SK-N-SH (cell line): Measurements from ENCODE around the gene STAM2. TPM values are rescaled to one million over a fixed set of nuclear protein-coding genes. Genes with fewer than 3 reads are reported as not detected.

ENCODE experiments used
- CTCF ChIA-PET: fragments of 300-600, 350-600 bp; formaldehyde crosslinking; extraction: SDS; loops from one replicate; lab custom pipeline; 2021; lab: Yijun Ruan, JAX
- POLR2A ChIA-PET: fragments of 350-600 bp; sonication (Branson Sonifier 250); formaldehyde crosslinking; extraction: SDS; loops from one replicate; lab custom pipeline; 2020; ENCODE audit warnings: antibody characterized with exemption, inconsistent platforms; lab: Yijun Ruan, JAX
- DNase-seq: peaks from one replicate; pipeline ENCODE4 v3.0.0; 2012
- H2AFZ ChIP-seq: fragments of 200-600 bp; sonication (generic); 2 replicates; pipeline ENCODE4 v1.8.1; 2016; ENCODE audit warnings: antibody characterized with exemption, mild to moderate bottlenecking, low read depth
- H3F3A ChIP-seq: fragments of 200-600 bp; sonication (generic); replicated peaks from 2 replicates; pipeline ENCODE3; 2016; ENCODE audit warnings: antibody characterized with exemption, mild to moderate bottlenecking; ENCODE audit not compliant: insufficient read depth
- H3K27ac ChIP-seq, 2 experiments: fragments of 200-500 bp in 1 of 2; fragments of 200-600 bp in 1 of 2; sonication (Bioruptor generic) in 1 of 2; sonication (generic), shearing (Covaris generic) in 1 of 2; 2 replicates each; pipeline versions ENCODE4 v1.5.1 to v1.6.1; 2014 to 2016; ENCODE audit warnings: low read depth in 2 of 2, inconsistent platforms in 1 of 2, low read length in 1 of 2, mild to moderate bottlenecking in 1 of 2, mixed read lengths in 1 of 2
- H3K27me3 ChIP-seq: fragments of 200-600 bp; sonication (generic), shearing (Covaris generic); 2 replicates; pipeline ENCODE4 v1.6.1; 2016; ENCODE audit warnings: mixed run types; ENCODE audit not compliant: insufficient read depth
- H3K36me3 ChIP-seq, 2 experiments: fragments of 200-500 bp in 1 of 2; fragments of 200-600 bp in 1 of 2; sonication (Bioruptor generic) in 1 of 2; sonication (generic) in 1 of 2; replicated peaks in 1 of 2; 2 replicates each; pipeline versions ENCODE3 to v1.5.1; 2014 to 2016; ENCODE audit warnings: low read length in 1 of 2, mild to moderate bottlenecking in 1 of 2; ENCODE audit not compliant: insufficient read depth in 2 of 2, control insufficient read depth in 1 of 2
- H3K4me1 ChIP-seq, 2 experiments: fragments of 200-500 bp in 1 of 2; fragments of 200-600 bp in 1 of 2; sonication (Bioruptor generic) in 1 of 2; sonication (generic), shearing (Covaris generic) in 1 of 2; 2 replicates each; pipeline versions ENCODE4 v1.5.1 to v1.6.1; 2014 to 2016; ENCODE audit warnings: low read depth in 1 of 2, low read length in 1 of 2, mixed run types in 1 of 2; ENCODE audit not compliant: insufficient read depth in 2 of 2, control insufficient read depth in 1 of 2
- H3K4me2 ChIP-seq: fragments of 200-600 bp; sonication (generic), shearing (Covaris generic); 2 replicates; pipeline ENCODE4 v1.6.1; 2017; ENCODE audit warnings: mixed run types
- H3K4me3 ChIP-seq, 2 experiments: fragments of 200-500 bp in 1 of 2; fragments of 200-600 bp in 1 of 2; sonication (Bioruptor generic) in 1 of 2; sonication (generic), shearing (Covaris generic) in 1 of 2; 2 replicates each; pipeline versions ENCODE4 v1.5.1 to v1.8.1; 2014 to 2016; ENCODE audit warnings: low read depth in 2 of 2, inconsistent platforms in 1 of 2, low read length in 1 of 2, mild to moderate bottlenecking in 1 of 2, mixed read lengths in 1 of 2, moderate library complexity in 1 of 2
- H3K79me2 ChIP-seq: fragments of 200-600 bp; sonication (generic); 2 replicates; pipeline ENCODE4 v1.8.1; 2017; ENCODE audit warnings: mild to moderate bottlenecking; ENCODE audit not compliant: insufficient read depth
- H3K9ac ChIP-seq: fragments of 200-600 bp; sonication (generic); 2 replicates; pipeline ENCODE4 v1.6.1; 2017; ENCODE audit warnings: mixed run types
- H3K9me2 ChIP-seq: fragments of 200-600 bp; sonication (generic); 2 replicates; pipeline ENCODE4 v1.6.1; 2017; ENCODE audit warnings: mixed run types
- H3K9me3 ChIP-seq: fragments of 200-600 bp; sonication (generic); 2 replicates; pipeline ENCODE4 v1.6.1; 2017; ENCODE audit warnings: mixed run types, mild to moderate bottlenecking, moderate library complexity
- H4K20me1 ChIP-seq: fragments of 200-600 bp; sonication (generic); 2 replicates; pipeline ENCODE4 v1.6.1; 2017; ENCODE audit warnings: mild to moderate bottlenecking, mixed run types; ENCODE audit not compliant: insufficient read depth
- ELF1 ChIP-seq: IDR thresholded peaks from 2 replicates; pipeline ENCODE4 v1.4.0; 2012
- FOSL2 ChIP-seq: IDR thresholded peaks from 2 replicates; pipeline ENCODE4 v1.4.0; 2012; ENCODE audit warnings: low read depth, mild to moderate bottlenecking, moderate library complexity, borderline replicate concordance
- FOXJ3 ChIP-seq: sonication (generic); formaldehyde crosslinking; IDR thresholded peaks from 2 replicates; pipeline ENCODE4 v1.5.1; 2020; ENCODE audit warnings: mild to moderate bottlenecking, missing genetic modification reagents
- FOXM1 ChIP-seq: IDR thresholded peaks from 2 replicates; pipeline ENCODE4 v1.4.0; 2012; ENCODE audit warnings: low read depth, mild to moderate bottlenecking
- GABPA ChIP-seq: IDR thresholded peaks from 2 replicates; pipeline ENCODE4 v1.4.0; 2012; ENCODE audit warnings: low read depth, mild to moderate bottlenecking
- JUND ChIP-seq: IDR thresholded peaks from 2 replicates; pipeline ENCODE4 v1.4.0; 2012
- MEF2A ChIP-seq: IDR thresholded peaks from 2 replicates; pipeline ENCODE4 v1.4.0; 2012; ENCODE audit warnings: low read depth, borderline replicate concordance
- MXI1 ChIP-seq: IDR thresholded peaks from 2 replicates; pipeline ENCODE4 v1.6.1; 2012; ENCODE audit warnings: mild to moderate bottlenecking, low read depth, low read length, improper control_type of control experiment
- NFIC ChIP-seq: IDR thresholded peaks from 2 replicates; pipeline ENCODE4 v1.4.0; 2012; ENCODE audit warnings: borderline replicate concordance
- NRF1 ChIP-seq: IDR thresholded peaks from 2 replicates; pipeline ENCODE4 v1.6.1; 2012; ENCODE audit warnings: low read depth, mild to moderate bottlenecking, low read length
- POLR2AphosphoS5 ChIP-seq: IDR thresholded peaks from 2 replicates; pipeline ENCODE4 v1.6.1; 2012; ENCODE audit warnings: low read depth, low read length
- RAD21 ChIP-seq: IDR thresholded peaks from 2 replicates; pipeline ENCODE4 v1.6.1; 2012; ENCODE audit warnings: mild to moderate bottlenecking, low read length
- RCOR1 ChIP-seq: fragments of 150-350 bp; IDR thresholded peaks from 2 replicates; pipeline ENCODE4 v1.6.1; 2017; ENCODE audit warnings: antibody characterized with exemption, low read length
- REST ChIP-seq: IDR thresholded peaks from 2 replicates; pipeline ENCODE4 v1.6.1; 2012; ENCODE audit warnings: mild to moderate bottlenecking, low read depth, low read length, moderate library complexity
- RXRA ChIP-seq: IDR thresholded peaks from 2 replicates; pipeline ENCODE4 v1.4.0; 2012; ENCODE audit warnings: low read depth, mild to moderate bottlenecking, borderline replicate concordance
- SIN3A ChIP-seq: IDR thresholded peaks from 2 replicates; pipeline ENCODE4 v1.6.1; 2012; ENCODE audit warnings: low read depth, mild to moderate bottlenecking, low read length, moderate library complexity, borderline replicate concordance
- SMC3 ChIP-seq: IDR thresholded peaks from 2 replicates; pipeline ENCODE4 v1.6.1; 2012; ENCODE audit warnings: low read depth, low read length, improper control_type of control experiment
- TAF1 ChIP-seq: IDR thresholded peaks from 2 replicates; pipeline ENCODE4 v1.6.1; 2012; ENCODE audit warnings: low read depth, mild to moderate bottlenecking, low read length, moderate library complexity, borderline replicate concordance
- YY1 ChIP-seq: IDR thresholded peaks from 2 replicates; pipeline ENCODE4 v1.4.0; 2012; ENCODE audit warnings: low read depth, mild to moderate bottlenecking
- WGBS: methylation state at CpG from one replicate; pipeline ENCODE4 v1.1.6; 2017; ENCODE audit warnings: low lambda C conversion rate; 5-methylcytosine and 5-hydroxymethylcytosine counted together
- polyA plus RNA-seq, 3 experiments: library from polyadenylated mRNA; depleted of rRNA; stranded (reverse); fragments of >200 nt; gene quantifications; 2 replicates each; pipeline ENCODE4 v1.2.3, GENCODE V29; 2012
- TF ChIP-seq, protein P1 (sequence below): IDR thresholded peaks from 2 replicates; pipeline ENCODE4 v1.4.0; 2012; ENCODE audit warnings: low read depth
- TF ChIP-seq, protein P2 (sequence below): fragments of 150-350 bp; IDR thresholded peaks from 2 replicates; pipeline ENCODE4 v1.6.1; 2017; ENCODE audit warnings: antibody characterized with exemption, low read length, low read depth, borderline replicate concordance
- TF ChIP-seq, protein P3 (sequence below): IDR thresholded peaks from 2 replicates; pipeline ENCODE4 v1.4.0; 2012; ENCODE audit warnings: low read depth, borderline replicate concordance

The STAM2 gene
- polyA plus RNA-seq, 1 of the 3 experiments (the other 2 are of a cell fraction): 6.9 TPM

GRCh38 chr2:152071092-152071491 is 104.5 kb downstream of the STAM2 start (continued):
- TF ChIP-seq POLR2AphosphoS5 (no peak), SIN3A (no peak)

- H3F3A ChIP-seq: no peaks in the 10 kb centered on the region
- no peak for DNase-seq
- WGBS: 76% methylated on average over 2 of the region's 2 CpGs
- H3K79me2 ChIP-seq: no peaks in the 10 kb centered on the region
- no peaks in the 10 kb centered on the region for H3K4me1 ChIP-seq
- H4K20me1 ChIP-seq: no peaks in the 10 kb centered on the region
- no peak overlapping the region for H2AFZ ChIP-seq
- TF ChIP-seq RAD21 (no peak), RCOR1 (no peak), TAF1 (no peak), SMC3 (no peak), SIN3A (no peak), FOXM1 (no peak), NRF1 (no peak), ELF1 (no peak), MEF2A (no peak), RXRA (no peak), YY1 (no peak), FOSL2 (no peak), NFIC (no peak), GABPA (no peak)
- no peaks in the 10 kb centered on the region for H3K9me3 ChIP-seq
- H3K9ac ChIP-seq: no peak overlapping the region
- ChIA-PET CTCF (interaction anchor here (0.7 kb wide), 1 partner anchor 14 kb away, joined by 3 read pairs; no protein-coding TSS in a partner anchor), POLR2A (no interaction called here)
- no peak overlapping the region for H3K27ac ChIP-seq
- H3K27me3 ChIP-seq: no peaks in the 10 kb centered on the region; the same call in 1 of the 2 replicates
- no peaks in the 10 kb centered on the region for H3K9me2 ChIP-seq
- no peaks in the 10 kb centered on the region for H3K36me3 ChIP-seq
- no peak overlapping the region for H3K4me3 ChIP-seq
- H3K4me2 ChIP-seq: no peak overlapping the region
Observed at GRCh38 chr2:152068226-152068625, 107.3 kb downstream of the STAM2 start.

DNA sequence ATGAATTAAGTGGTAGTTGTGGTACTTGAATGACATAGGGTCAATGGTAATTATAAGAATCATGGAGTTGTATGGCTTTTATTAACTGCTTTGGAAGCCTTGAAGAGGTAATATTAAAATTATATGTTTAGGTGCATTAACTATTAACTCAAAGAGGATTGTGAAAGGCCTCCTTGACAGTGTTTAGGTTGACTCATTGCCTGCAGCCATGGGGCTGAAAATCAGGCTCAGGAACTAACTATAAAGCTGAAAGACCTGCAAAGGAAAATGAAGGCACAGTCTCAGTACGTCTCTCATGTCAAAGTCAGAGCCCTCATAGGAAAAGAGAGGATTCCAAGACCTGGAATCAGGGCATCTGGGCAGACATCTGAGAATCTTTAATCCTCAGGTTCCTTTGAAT is 107.7 kb downstream of the STAM2 start:
- Histone ChIP-seq H3K4me1 (no peaks in the 10 kb centered on the region), H3F3A (no peaks in the 10 kb centered on the region), H3K27me3 (no peaks in the 10 kb centered on the region; the same call in 1 of the 2 replicates), H3K27ac (no peak overlapping the region), H3K9me2 (no peaks in the 10 kb centered on the region), H3K9me3 (no peaks in the 10 kb centered on the region), H2AFZ (no peak overlapping the region), H4K20me1 (no peaks in the 10 kb centered on the region), H3K4me3 (no peak overlapping the region), H3K36me3 (no peaks in the 10 kb centered on the region), H3K79me2 (no peaks in the 10 kb centered on the region), H3K9ac (no peak overlapping the region), H3K4me2 (no peak overlapping the region)
- 61% methylated on average over 1 of the region's 1 CpG for WGBS
- no peak for DNase-seq
- ChIA-PET CTCF (no interaction called here), POLR2A (no interaction called here)
- TF ChIP-seq MXI1: no peak
- no peak for TF ChIP-seq NFIC
- no peak for TF ChIP-seq YY1
- no peak for TF ChIP-seq RAD21
- no peak for TF ChIP-seq ELF1
- TF ChIP-seq, protein P1, sequence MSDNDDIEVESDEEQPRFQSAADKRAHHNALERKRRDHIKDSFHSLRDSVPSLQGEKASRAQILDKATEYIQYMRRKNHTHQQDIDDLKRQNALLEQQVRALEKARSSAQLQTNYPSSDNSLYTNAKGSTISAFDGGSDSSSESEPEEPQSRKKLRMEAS: no peak
- TF ChIP-seq RXRA: no peak
- no peak for TF ChIP-seq REST
- TF ChIP-seq POLR2AphosphoS5: no peak
- no peak for TF ChIP-seq SIN3A
- TF ChIP-seq FOXJ3 (CRISPR knock-in tag): no peak
- TF ChIP-seq TAF1: no peak
- TF ChIP-seq SMC3: no peak
- TF ChIP-seq FOXM1: no peak
- TF ChIP-seq JUND: no peak
- TF ChIP-seq, protein P2, sequence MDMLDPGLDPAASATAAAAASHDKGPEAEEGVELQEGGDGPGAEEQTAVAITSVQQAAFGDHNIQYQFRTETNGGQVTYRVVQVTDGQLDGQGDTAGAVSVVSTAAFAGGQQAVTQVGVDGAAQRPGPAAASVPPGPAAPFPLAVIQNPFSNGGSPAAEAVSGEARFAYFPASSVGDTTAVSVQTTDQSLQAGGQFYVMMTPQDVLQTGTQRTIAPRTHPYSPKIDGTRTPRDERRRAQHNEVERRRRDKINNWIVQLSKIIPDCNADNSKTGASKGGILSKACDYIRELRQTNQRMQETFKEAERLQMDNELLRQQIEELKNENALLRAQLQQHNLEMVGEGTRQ: no peak
- TF ChIP-seq, protein P3, sequence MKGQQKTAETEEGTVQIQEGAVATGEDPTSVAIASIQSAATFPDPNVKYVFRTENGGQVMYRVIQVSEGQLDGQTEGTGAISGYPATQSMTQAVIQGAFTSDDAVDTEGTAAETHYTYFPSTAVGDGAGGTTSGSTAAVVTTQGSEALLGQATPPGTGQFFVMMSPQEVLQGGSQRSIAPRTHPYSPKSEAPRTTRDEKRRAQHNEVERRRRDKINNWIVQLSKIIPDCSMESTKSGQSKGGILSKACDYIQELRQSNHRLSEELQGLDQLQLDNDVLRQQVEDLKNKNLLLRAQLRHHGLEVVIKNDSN: no peak
